ENCODE results near the gene LAMA2. TPM values are rescaled to one million over a fixed set of nuclear protein-coding genes. Genes with fewer than 3 reads are reported as not detected.

LAMA2 gene
- total RNA-seq, 1 experiment from 2014 or later = 0.02 TPM

- ChIA-PET POLR2A (no interaction called here), CTCF (interaction anchor here (0.5 kb wide), 1 partner anchor 15 kb away, joined by 5 read pairs; no protein-coding TSS in a partner anchor)
- Mint-ChIP-seq H3K27ac (ENCODE audit: unreplicated experiment) (no peak overlapping the region), H3K9me3 (ENCODE audit: unreplicated experiment) (peaks cover 16% of the 10 kb centered on the region), H3K27me3 (ENCODE audit: insufficient read depth, unreplicated experiment) (no peaks in the 10 kb centered on the region), H3K4me3 (ENCODE audit: unreplicated experiment) (no peak overlapping the region), H3K36me3 (ENCODE audit: insufficient read depth, unreplicated experiment) (no peaks in the 10 kb centered on the region), H3K4me1 (ENCODE audit: low read depth, unreplicated experiment) (no peaks in the 10 kb centered on the region)
- Histone ChIP-seq H3K36me3 (ENCODE audit: control insufficient read depth, insufficient read depth, low read length) (no peaks in the 10 kb centered on the region), H3K27me3 (replicated peaks; ENCODE audit: control insufficient read depth, insufficient read depth, low read length) (no peaks in the 10 kb centered on the region), H3K9me3 (no peaks in the 10 kb centered on the region), H3K4me1 (no peaks in the 10 kb centered on the region), H3K4me3 (ENCODE audit: low read depth, low read length) (no peak overlapping the region)
- no TSS peak for BruUV-seq (replicated peaks)
- no peak for DNase-seq
- TF ChIP-seq, protein P1, sequence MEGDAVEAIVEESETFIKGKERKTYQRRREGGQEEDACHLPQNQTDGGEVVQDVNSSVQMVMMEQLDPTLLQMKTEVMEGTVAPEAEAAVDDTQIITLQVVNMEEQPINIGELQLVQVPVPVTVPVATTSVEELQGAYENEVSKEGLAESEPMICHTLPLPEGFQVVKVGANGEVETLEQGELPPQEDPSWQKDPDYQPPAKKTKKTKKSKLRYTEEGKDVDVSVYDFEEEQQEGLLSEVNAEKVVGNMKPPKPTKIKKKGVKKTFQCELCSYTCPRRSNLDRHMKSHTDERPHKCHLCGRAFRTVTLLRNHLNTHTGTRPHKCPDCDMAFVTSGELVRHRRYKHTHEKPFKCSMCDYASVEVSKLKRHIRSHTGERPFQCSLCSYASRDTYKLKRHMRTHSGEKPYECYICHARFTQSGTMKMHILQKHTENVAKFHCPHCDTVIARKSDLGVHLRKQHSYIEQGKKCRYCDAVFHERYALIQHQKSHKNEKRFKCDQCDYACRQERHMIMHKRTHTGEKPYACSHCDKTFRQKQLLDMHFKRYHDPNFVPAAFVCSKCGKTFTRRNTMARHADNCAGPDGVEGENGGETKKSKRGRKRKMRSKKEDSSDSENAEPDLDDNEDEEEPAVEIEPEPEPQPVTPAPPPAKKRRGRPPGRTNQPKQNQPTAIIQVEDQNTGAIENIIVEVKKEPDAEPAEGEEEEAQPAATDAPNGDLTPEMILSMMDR (IDR thresholded peaks at IDR 0.05; ENCODE audit: insufficient read depth in 1 of 2, low read depth in 1 of 2, low read length in 1 of 2, severe bottlenecking in 1 of 2, unreplicated experiment in 1 of 2) = no peak
- intact Hi-C loops (cut with micrococcal nuclease; ENCODE audit: unreplicated experiment) = no loop called here
Measured at GRCh38 chr6:128993166-128993565, 110.2 kb downstream of the LAMA2 start.

- intact Hi-C loops (cut with micrococcal nuclease; ENCODE audit: unreplicated experiment) = no loop called here
- no peaks in the 10 kb centered on the region for H3K9me3 ChIP-seq
- no peaks in the 10 kb centered on the region for H3K36me3 ChIP-seq (ENCODE audit: control insufficient read depth, insufficient read depth, low read length)
- Mint-ChIP-seq H3K27ac (ENCODE audit: unreplicated experiment) (no peak overlapping the region), H3K4me3 (ENCODE audit: unreplicated experiment) (no peak overlapping the region), H3K36me3 (ENCODE audit: insufficient read depth, unreplicated experiment) (no peaks in the 10 kb centered on the region), H3K4me1 (ENCODE audit: low read depth, unreplicated experiment) (no peaks in the 10 kb centered on the region), H3K9me3 (ENCODE audit: unreplicated experiment) (peaks cover 18% of the 10 kb centered on the region), H3K27me3 (ENCODE audit: insufficient read depth, unreplicated experiment) (no peaks in the 10 kb centered on the region)
- TF ChIP-seq, protein P1 (IDR thresholded peaks at IDR 0.05; ENCODE audit: insufficient read depth in 1 of 2, low read depth in 1 of 2, low read length in 1 of 2, severe bottlenecking in 1 of 2, unreplicated experiment in 1 of 2) = no peak
- H3K4me1 ChIP-seq = no peaks in the 10 kb centered on the region
- ChIA-PET POLR2A (no interaction called here), CTCF (no interaction called here)
- DNase-seq = no peak
- H3K4me3 ChIP-seq (ENCODE audit: low read depth, low read length) = no peak overlapping the region
- no peaks in the 10 kb centered on the region for H3K27me3 ChIP-seq (replicated peaks; ENCODE audit: control insufficient read depth, insufficient read depth, low read length)
- BruUV-seq (replicated peaks) = no TSS peak
Measured at GRCh38 chr6:128997880-128998279, 114.9 kb downstream of the LAMA2 start.

- no peaks in the 10 kb centered on the region for H3K36me3 ChIP-seq (ENCODE audit: control insufficient read depth, insufficient read depth, low read length)
- Mint-ChIP-seq H3K4me1 (ENCODE audit: low read depth, unreplicated experiment) (no peaks in the 10 kb centered on the region), H3K9me3 (ENCODE audit: unreplicated experiment) (no peaks in the 10 kb centered on the region), H3K4me3 (ENCODE audit: unreplicated experiment) (no peak overlapping the region), H3K27me3 (ENCODE audit: insufficient read depth, unreplicated experiment) (peaks cover 5% of the 10 kb centered on the region), H3K27ac (ENCODE audit: unreplicated experiment) (no peak overlapping the region), H3K36me3 (ENCODE audit: insufficient read depth, unreplicated experiment) (no peaks in the 10 kb centered on the region)
- H3K4me3 ChIP-seq (ENCODE audit: low read depth, low read length) = no peak overlapping the region
- no peaks in the 10 kb centered on the region for H3K4me1 ChIP-seq
- TF ChIP-seq, protein P1 (IDR thresholded peaks at IDR 0.05; ENCODE audit: insufficient read depth in 1 of 2, low read depth in 1 of 2, low read length in 1 of 2, severe bottlenecking in 1 of 2, unreplicated experiment in 1 of 2) = no peak
- H3K9me3 ChIP-seq = no peaks in the 10 kb centered on the region
- H3K27me3 ChIP-seq (replicated peaks; ENCODE audit: control insufficient read depth, insufficient read depth, low read length) = no peaks in the 10 kb centered on the region; the same call in 1 of the 2 replicates
- no peak for DNase-seq
- BruUV-seq (replicated peaks) = no TSS peak
- intact Hi-C loops (cut with micrococcal nuclease; ENCODE audit: unreplicated experiment) = no loop called here
- ChIA-PET POLR2A (no interaction called here), CTCF (no interaction called here)
Measured at GRCh38 chr6:129006724-129007514, 124.0 kb downstream of the LAMA2 start.
